Mammary epithelial cell (primary cell): ENCODE results near the gene ADK.

Experiments
- EZH2 ChIP-seq: IDR thresholded peaks from 2 replicates; pipeline ENCODE4 v1.6.1; 2012; ENCODE audit warnings: low read length, inconsistent platforms, borderline replicate concordance
- TF ChIP-seq, protein P1 (sequence below), 2 donors: IDR thresholded peaks in 1 of 2; conservative IDR thresholded peaks in 1 of 2; 2 replicates each; pipeline ENCODE4 v1.5.1; 2011 to 2012; ENCODE audit warnings: inconsistent platforms in 2 of 2, low read length in 2 of 2, mild to moderate bottlenecking in 2 of 2, control low read depth in 1 of 2, low read depth in 1 of 2; ENCODE audit not compliant: insufficient read depth in 1 of 2; ENCODE audit errors: extremely low read depth in 1 of 2

DNA sequence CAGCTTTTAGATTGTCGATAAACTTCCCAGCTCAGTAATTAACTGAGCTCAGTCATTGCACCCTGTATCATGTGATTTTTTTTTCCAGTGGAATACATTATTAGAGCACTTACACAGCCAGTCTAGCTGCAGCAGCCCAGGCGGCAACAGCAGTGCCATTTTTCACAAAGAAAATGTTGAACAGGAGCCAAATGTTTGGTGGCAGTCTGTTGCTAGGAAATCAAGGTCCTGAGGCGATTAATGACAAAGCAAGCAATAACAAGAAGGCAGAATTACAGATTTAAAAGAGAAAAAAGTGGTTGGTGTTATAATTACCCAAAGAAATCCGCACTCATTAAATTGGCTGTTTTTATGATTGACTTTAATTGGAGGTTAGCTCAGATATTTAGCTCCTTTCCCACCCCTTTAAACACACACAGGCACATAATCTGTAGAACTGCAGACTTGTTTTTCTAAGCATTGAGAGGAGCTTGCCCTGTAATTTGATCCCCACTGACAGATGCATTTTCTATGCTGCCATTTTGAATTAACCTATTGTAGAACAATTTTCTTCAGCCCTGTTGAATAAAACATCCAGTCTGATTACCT, 267.4 kb downstream of the ADK start:
- no peak for TF ChIP-seq EZH2
- TF ChIP-seq, protein P1, sequence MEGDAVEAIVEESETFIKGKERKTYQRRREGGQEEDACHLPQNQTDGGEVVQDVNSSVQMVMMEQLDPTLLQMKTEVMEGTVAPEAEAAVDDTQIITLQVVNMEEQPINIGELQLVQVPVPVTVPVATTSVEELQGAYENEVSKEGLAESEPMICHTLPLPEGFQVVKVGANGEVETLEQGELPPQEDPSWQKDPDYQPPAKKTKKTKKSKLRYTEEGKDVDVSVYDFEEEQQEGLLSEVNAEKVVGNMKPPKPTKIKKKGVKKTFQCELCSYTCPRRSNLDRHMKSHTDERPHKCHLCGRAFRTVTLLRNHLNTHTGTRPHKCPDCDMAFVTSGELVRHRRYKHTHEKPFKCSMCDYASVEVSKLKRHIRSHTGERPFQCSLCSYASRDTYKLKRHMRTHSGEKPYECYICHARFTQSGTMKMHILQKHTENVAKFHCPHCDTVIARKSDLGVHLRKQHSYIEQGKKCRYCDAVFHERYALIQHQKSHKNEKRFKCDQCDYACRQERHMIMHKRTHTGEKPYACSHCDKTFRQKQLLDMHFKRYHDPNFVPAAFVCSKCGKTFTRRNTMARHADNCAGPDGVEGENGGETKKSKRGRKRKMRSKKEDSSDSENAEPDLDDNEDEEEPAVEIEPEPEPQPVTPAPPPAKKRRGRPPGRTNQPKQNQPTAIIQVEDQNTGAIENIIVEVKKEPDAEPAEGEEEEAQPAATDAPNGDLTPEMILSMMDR (conservative IDR thresholded peaks at IDR 0.05 in 1 of 2, IDR thresholded peaks at IDR 0.05 in 1 of 2; ENCODE audit: extremely low read depth in 1 of 2, insufficient read depth in 1 of 2, low read depth in 1 of 2, low read length in 2 of 2) = no peak
